ENCODE measurements around the gene PRMT1. TPM values are rescaled to one million over a fixed set of nuclear protein-coding genes. Genes with fewer than 3 reads are reported as not detected.

Gene PRMT1
- total and polyA plus RNA-seq, 9 of the 15 experiments (the other 6 are each of a cell fraction or from before 2014, with no cell fraction given): 13.3 to 464 (median 326) TPM

DNA sequence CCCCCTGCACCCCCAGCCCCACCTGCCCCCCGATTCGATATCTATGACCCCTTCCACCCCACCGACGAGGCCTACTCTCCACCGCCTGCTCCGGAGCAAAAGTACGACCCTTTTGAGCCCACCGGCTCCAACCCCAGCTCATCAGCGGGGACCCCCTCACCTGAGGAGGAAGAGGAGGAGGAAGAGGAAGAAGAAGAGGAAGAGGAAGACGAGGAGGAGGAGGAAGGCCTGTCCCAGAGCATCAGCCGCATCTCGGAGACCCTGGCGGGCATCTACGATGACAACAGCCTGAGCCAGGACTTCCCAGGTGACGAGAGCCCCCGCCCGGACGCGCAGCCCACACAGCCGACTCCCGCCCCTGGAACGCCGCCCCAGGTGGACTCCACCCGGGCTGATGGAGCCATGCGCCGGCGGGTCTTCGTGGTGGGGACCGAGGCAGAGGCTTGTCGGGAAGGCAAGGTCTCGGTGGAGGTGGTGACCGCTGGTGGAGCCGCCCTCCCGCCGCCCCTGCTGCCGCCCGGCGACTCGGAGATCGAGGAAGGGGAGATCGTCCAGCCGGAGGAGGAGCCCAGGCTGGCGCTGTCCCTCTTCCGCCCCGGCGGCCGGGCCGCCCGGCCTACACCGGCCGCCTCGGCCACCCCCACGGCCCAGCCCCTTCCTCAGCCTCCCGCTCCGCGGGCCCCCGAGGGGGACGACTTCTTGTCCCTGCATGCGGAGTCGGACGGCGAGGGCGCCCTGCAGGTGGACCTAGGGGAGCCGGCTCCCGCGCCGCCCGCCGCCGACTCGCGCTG is 25.8 kb upstream of the PRMT1 start:
- WGBS (ENCODE audit: insufficient coverage, low coverage, missing lambda C conversion rate): 96% methylated on average over 8 of the region's 72 CpGs
- H3K4me1 ChIP-seq (replicated peaks in 1 of 2; ENCODE audit: control insufficient read depth in 2 of 2, insufficient read depth in 2 of 2, low read length in 2 of 2): peaks cover 0 to 9% of the 10 kb centered on the region in 2 experiments; a peak in 2 of 5 replicates
- H3K27me3 ChIP-seq (ENCODE audit: control insufficient read depth in 2 of 2, insufficient read depth in 2 of 2, low read length in 2 of 2): no peaks in the 10 kb centered on the region
- no peak overlapping the region for H3K4me2 ChIP-seq (ENCODE audit: insufficient read depth, low read length)
- FAIRE-seq (no peak), DNase-seq (ENCODE audit: extremely low read depth in 1 of 4, low spot score in 3 of 4) (no peak), ATAC-seq (no peak)
- H4K20me1 ChIP-seq (replicated peaks; ENCODE audit: control insufficient read depth, insufficient read depth, low read length): 0 out of 2 replicates have a peak, but pooled peaks cover 4% of the 10 kb centered on the region
- ChIA-PET CTCF (ENCODE audit: low intra/inter-chr PET ratio) (no interaction called here), POLR2A (no interaction called here)
- peaks cover 79% of the 10 kb centered on the region; the same call in 2 of the 3 replicates for H3K36me3 ChIP-seq (ENCODE audit: control insufficient read depth, insufficient read depth, low read length)
- H3K79me2 ChIP-seq (ENCODE audit: control insufficient read depth, insufficient read depth, low read length): peaks cover 4% of the 10 kb centered on the region; the same call in 1 of the 3 replicates
- no peak overlapping the region for H2AFZ ChIP-seq (ENCODE audit: low read depth, low read length)
- no peak overlapping the region for H3K27ac ChIP-seq (ENCODE audit: extremely low read depth, low read depth, low read length)
- intact Hi-C loops (cut with micrococcal nuclease) (no loop called here), in situ Hi-C loops (cut with MboI) (no loop called here)
- no TSS peak for BruUV-seq (replicated peaks)
- TF ChIP-seq RBFOX2 (IDR thresholded peaks at IDR 0.05; ENCODE audit: low read depth, low read length) (peak; percentile 36; the same call in 1 of the 2 replicates), POLR2A (conservative IDR thresholded peaks at IDR 0.05) (no peak)
- TF ChIP-seq, protein P1, sequence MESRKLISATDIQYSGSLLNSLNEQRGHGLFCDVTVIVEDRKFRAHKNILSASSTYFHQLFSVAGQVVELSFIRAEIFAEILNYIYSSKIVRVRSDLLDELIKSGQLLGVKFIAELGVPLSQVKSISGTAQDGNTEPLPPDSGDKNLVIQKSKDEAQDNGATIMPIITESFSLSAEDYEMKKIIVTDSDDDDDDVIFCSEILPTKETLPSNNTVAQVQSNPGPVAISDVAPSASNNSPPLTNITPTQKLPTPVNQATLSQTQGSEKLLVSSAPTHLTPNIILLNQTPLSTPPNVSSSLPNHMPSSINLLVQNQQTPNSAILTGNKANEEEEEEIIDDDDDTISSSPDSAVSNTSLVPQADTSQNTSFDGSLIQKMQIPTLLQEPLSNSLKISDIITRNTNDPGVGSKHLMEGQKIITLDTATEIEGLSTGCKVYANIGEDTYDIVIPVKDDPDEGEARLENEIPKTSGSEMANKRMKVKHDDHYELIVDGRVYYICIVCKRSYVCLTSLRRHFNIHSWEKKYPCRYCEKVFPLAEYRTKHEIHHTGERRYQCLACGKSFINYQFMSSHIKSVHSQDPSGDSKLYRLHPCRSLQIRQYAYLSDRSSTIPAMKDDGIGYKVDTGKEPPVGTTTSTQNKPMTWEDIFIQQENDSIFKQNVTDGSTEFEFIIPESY (CRISPR knock-in tag; IDR thresholded peaks at IDR 0.05): peak; percentile 70; the same call in 1 of the 2 replicates
- no peak overlapping the region for H3K9ac ChIP-seq (ENCODE audit: insufficient read depth in 1 of 2, low read depth in 2 of 2, low read length in 2 of 2)
- no peak overlapping the region for H3K4me3 ChIP-seq
- H3K9me3 ChIP-seq (replicated peaks; ENCODE audit: control insufficient read depth, insufficient read depth, low read depth, low read length): no peaks in the 10 kb centered on the region; the same call in 1 of the 2 replicates
- H3K9me1 ChIP-seq (ENCODE audit: control insufficient read depth, insufficient read depth, low read length): no peaks in the 10 kb centered on the region
